RKO (cell line): Measurements from ENCODE around the gene SMYD5.
A peak's percentile ranks its signal among the peaks of the same experiment; 100 is the strongest.

Source experiments
- DNase-seq: peaks from one replicate; pipeline ENCODE4 v3.0.0-alpha.2; 2016; ENCODE audit warnings: low spot score

Gene SMYD5

DNA sequence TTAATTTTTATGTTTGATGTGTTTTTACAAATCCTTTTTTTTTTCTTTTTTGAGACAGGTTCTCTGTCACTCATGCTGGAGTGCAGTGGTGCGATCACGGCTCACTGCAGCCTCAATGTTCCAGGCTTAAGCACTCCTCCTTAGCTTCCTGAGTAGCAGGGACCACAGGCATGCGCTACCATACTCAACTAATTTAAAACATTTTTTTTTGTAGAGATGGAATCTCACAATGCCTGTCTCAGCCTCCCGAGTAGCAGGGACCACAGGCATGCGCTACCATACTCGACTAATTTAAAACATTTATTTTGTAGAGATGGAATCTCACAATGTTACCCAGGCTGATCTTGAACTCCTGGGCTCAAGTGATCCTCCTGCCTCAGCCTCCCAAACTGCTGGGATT, 8.4 kb upstream of the SMYD5 start:
- no peak for DNase-seq

- DNase-seq, result no peak
These were observed 5.8 kb upstream of the SMYD5 start for GRCh38 chr2:73208258-73208657.

GRCh38 chr2:73210019-73210418, 4.0 kb upstream of the SMYD5 start:
- no peak for DNase-seq

DNA sequence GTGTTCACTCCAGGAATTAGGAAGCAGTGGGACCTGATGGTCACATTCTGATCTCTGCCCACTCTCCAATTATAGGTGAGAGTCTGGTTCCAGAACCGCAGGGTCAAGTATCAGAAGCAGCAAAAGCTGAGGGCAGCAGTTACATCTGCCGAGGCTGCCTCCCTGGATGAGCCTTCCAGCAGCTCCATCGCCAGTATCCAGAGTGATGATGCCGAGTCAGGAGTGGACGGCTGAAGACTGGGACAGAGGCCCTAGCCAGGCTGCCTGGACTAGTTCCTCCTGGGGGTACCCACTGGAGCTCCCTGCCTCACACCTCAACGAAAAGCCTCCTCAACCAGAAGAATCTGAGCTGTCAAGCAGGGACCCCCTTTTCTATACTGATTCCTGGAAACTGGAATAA, 3.3 kb upstream of the SMYD5 start:
- no peak for DNase-seq

DNA sequence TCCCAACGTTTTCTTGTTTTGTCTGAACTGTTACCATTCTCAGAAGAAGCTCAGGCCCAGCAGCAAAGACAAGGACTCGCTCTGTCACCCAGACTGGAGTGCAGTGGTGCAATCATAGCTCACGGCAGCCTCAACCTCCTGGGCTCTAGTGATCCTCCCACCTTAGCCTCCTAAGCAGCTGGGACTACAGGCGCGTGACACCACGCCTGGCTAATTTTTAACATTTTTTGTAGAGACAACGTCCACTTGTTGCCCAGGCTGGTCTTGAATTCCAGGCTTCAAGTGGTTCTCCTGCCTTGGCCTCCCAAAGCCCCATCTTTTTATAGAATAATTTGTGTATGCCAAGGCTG, 2.0 kb upstream of the SMYD5 start:
- no peak for DNase-seq

DNA sequence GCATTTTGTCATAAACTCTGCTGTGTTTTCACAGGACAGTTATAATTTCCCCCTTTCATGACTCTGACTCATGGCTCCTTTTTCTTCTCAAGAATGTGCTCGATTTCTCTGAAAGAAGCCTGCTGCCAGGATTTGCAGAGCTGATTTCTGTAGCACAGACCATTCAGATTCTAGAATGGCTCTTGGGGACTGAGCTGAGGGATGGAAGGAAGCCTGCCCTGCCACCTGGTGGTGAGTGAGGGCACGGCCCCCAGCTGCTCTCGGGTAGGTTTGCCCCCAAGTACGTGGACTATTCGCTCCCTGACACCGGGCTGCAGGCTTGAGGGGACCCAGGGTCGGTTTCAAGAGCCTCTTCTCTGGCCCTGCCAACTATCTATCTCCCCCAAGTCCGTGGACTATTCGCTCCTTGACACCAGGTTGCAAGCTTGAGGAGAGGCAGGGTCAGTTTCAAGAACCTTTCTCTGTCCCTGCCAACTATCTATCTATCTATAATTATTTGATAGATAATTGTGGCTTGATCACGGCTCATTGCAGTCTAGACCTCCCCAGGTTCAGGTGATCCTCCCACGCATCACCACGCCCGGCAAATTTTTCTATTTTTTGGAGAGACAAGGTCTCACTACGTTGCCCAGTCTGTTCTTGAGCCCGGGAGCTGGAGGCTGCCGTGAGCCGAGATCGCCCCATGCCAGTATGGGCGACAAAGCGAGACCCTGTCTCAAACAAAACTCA, 1.4 kb upstream of the SMYD5 start:
- peak; percentile 81 for DNase-seq

GRCh38 chr2:73215254-73215653, 1.2 kb downstream of the SMYD5 start:
- DNase-seq, result no peak

DNA sequence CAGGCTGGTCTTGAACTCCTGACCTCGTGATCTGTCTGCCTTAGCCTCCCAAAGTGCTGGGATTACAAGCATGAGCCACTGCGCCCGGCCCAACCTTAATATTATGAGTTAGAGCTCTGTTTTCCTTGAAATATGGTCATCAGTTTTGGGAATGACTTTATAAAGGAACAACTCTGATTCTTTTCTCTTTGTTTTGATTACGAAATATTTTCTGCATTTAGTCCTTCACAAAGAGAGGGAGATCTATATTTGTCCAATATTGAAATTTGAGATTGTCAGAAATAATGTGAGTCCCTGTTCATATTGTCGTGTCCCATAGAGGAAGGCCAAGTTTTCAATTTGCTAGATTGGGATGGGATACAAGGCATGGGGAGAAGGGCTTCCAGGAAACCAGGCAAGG, 3.1 kb downstream of the SMYD5 start:
- no peak for DNase-seq

GRCh38 chr2:73217826-73218225, 3.8 kb downstream of the SMYD5 start:
- no peak for DNase-seq

GRCh38 chr2:73218298-73218697, 4.3 kb downstream of the SMYD5 start:
- DNase-seq, result no peak

GRCh38 chr2:73223821-73224220, 9.8 kb downstream of the SMYD5 start:
- no peak for DNase-seq

- no peak for DNase-seq
These were observed 11.7 kb downstream of the SMYD5 start for GRCh38 chr2:73225513-73226360.

DNA sequence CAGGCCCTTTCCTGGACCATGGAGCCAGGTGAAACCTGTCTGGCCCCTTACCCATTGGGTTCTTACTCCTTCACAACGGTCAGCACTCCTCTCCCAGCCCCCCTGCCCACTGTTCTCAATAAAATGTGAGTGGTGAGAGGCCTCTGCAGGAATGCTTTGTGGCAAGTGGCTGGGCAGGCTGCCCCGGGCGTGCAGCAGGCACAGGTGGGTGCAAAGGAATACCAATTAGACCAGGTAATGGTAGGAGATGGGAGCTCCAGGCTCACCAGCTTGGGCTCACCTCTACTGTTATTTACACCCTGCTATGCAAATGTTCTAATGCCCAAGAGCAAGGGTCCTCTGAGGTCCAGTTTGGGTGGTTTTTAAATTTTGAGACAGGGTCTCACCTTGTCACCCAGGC, 13.0 kb downstream of the SMYD5 start:
- DNase-seq, result no peak

DNA sequence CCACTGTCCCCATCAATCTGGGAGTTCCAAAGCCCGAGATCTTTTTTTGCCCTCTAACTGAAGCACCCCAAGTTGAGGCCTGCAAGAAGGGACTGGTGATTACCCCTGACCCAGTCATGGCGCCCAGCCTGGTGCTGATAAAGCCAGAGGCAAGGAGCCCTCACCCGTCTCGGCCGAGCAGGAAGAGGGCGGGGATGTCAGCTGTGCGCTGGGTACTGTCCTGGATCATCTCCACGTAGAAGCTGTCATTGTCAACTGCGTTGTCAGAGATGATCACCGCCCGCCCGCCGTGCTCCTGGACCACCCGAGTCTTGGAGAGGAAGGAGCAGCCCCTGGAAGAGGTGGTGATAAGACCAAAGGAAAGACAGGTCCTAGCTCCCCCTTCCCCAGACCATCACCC, 14.6 kb downstream of the SMYD5 start:
- DNase-seq, result no peak

DNA sequence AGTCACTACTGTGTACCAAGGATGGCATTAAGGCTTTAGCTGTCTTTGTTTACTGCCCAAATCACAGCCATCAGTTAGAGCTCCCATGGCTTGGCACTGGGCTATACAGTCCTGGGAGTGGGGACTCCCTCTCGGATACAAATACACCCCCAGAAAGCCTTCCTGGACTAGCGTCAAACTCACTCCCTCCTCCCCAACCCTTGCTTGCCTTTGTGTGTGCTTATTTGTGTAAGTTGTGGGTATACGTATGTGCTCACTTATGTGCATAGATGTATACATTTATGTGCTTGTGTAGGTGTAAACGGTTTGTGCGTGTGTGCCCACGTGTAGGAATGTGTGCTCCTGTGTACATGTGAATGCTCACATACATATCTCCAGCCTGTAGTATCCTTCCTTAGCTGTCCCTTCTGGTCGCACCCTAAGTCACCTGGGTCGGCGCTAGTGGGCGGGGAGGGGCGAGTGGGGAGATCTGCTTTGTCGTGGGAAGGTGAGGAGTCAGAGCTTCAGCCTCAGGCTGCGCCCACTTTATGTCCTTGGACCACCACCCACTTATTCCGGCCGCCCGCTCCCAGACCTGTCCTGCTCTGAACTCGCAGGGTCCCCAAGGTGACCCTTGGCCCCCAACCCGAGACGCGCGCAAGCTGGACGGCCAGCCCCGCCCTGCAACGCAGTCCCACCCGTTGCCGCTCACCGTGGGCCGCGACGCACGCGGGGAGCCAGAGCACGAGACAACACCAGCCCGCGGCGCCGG, 18.5 kb downstream of the SMYD5 start:
- DNase-seq, result no peak

GRCh38 chr2:73233154-73233931, 19.3 kb downstream of the SMYD5 start, which contains the start of gene PRADC1:
PRADC1 (minus strand) TSS chr2:73233239; CDS start chr2:73233160, 79 bp downstream.
- DNase-seq, result peak; percentile 99

- peak; percentile 89 for DNase-seq
These were observed 20.1 kb downstream of the SMYD5 start, which contains the start of gene CCT7 for GRCh38 chr2:73233932-73234832. CCT7 (plus strand) TSS chr2:73234308; CDS start chr2:73234379, 71 bp downstream.

DNA sequence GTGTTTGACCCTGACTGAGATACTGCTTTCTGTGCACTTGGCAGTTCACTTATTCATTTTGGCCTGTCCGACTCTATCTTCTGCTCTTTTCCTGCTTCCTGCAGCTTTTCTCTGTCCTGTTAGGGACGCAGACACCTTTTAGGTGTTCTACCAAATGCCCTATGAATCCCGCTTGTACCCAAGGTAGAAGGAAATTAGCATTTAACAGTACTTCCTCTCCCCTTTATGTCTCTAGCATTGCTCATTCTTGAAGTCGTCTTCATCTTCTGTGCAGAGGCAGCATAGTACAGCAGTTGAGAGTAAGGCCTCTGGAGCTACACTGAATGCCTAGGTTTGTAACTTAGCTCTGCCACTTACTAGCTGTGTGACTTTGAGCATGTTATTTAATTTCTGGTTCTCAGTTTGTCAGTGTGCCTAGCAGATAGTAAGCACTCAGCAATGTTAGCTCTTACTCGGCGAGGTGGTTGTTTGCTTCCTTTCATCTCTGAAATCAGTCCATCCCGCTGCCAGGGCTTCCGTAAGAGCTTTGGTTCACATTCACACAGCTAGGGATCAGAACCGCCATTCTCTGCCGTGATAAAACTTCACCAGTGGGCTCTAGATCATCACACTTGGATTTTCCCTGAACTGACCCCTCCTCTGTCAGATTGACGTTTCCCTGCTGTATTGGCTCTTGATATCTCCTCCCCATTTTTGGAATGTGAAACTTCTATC, 21.4 kb downstream of the SMYD5 start:
- peak; percentile 49 for DNase-seq

GRCh38 chr2:73237168-73237567, 23.1 kb downstream of the SMYD5 start:
- DNase-seq, result no peak

GRCh38 chr2:73238149-73238548, 24.1 kb downstream of the SMYD5 start:
- DNase-seq, result no peak
